ENCODE results near the gene PGBD2. TPM values are rescaled to one million over a fixed set of nuclear protein-coding genes. Genes with fewer than 3 reads are reported as not detected.
"Not testable (repeated sequence)": the region's sequence is repeated elsewhere in the genome, so short reads cannot be mapped to it uniquely, and the experiment has no call there.

The PGBD2 gene
- total RNA-seq, 1 experiment from 2014 or later, result 6.1 TPM

- Histone ChIP-seq H3K9me3 (ENCODE audit: low read length) (no peaks in the 10 kb centered on the region), H3K4me1 (ENCODE audit: low read length) (peaks cover 40% of the 10 kb centered on the region), H3K9ac (ENCODE audit: low read length) (peak overlapping the region; percentile 78), H3K4me3 (ENCODE audit: low read length) (peak overlapping the region; percentile 75), H3K27ac (ENCODE audit: low read length) (no peak overlapping the region), H3K4me2 (ENCODE audit: low read depth, low read length, poor library complexity, severe bottlenecking) (peak overlapping the region; percentile 83), H3K79me2 (ENCODE audit: low read length) (peaks cover 8% of the 10 kb centered on the region), H4K20me1 (ENCODE audit: insufficient read depth, low read depth, low read length) (no peaks in the 10 kb centered on the region), H3K36me3 (ENCODE audit: insufficient read depth, low read length) (no peaks in the 10 kb centered on the region), H3K9me2 (replicated peaks; ENCODE audit: insufficient read depth, low read length) (no peaks in the 10 kb centered on the region), H3K27me3 (ENCODE audit: low read length) (no peaks in the 10 kb centered on the region), H2AFZ (ENCODE audit: low read length) (peak overlapping the region; percentile 89)
- DNase-seq, result peak; percentile 64
Measured at GRCh38 chr1:248862695-248862997, 43.4 kb upstream of the PGBD2 start.

- no peaks in the 10 kb centered on the region for H3K9me2 ChIP-seq (replicated peaks; ENCODE audit: insufficient read depth, low read length)
- no peaks in the 10 kb centered on the region for H4K20me1 ChIP-seq (ENCODE audit: insufficient read depth, low read depth, low read length)
- H3K9me3 ChIP-seq (ENCODE audit: low read length), result no peaks in the 10 kb centered on the region
- peak overlapping the region; percentile 75 for H3K4me3 ChIP-seq (ENCODE audit: low read length)
- H2AFZ ChIP-seq (ENCODE audit: low read length), result peak overlapping the region; percentile 89
- H3K9ac ChIP-seq (ENCODE audit: low read length), result peak overlapping the region; percentile 78
- peak overlapping the region; percentile 83 for H3K4me2 ChIP-seq (ENCODE audit: low read depth, low read length, poor library complexity, severe bottlenecking)
- DNase-seq, result peak; percentile 89
- no peaks in the 10 kb centered on the region for H3K27me3 ChIP-seq (ENCODE audit: low read length)
- H3K27ac ChIP-seq (ENCODE audit: low read length), result no peak overlapping the region
- peaks cover 2% of the 10 kb centered on the region for H3K79me2 ChIP-seq (ENCODE audit: low read length)
- no peaks in the 10 kb centered on the region for H3K36me3 ChIP-seq (ENCODE audit: insufficient read depth, low read length)
- H3K4me1 ChIP-seq (ENCODE audit: low read length), result peaks cover 34% of the 10 kb centered on the region
Measured at GRCh38 chr1:248862998-248863881, 42.8 kb upstream of the PGBD2 start.

- Histone ChIP-seq H3K9me3 (ENCODE audit: low read length) (no peaks in the 10 kb centered on the region), H3K9ac (ENCODE audit: low read length) (no peak overlapping the region), H3K9me2 (replicated peaks; ENCODE audit: insufficient read depth, low read length) (no peaks in the 10 kb centered on the region), H3K27me3 (ENCODE audit: low read length) (no peaks in the 10 kb centered on the region), H4K20me1 (ENCODE audit: insufficient read depth, low read depth, low read length) (no peaks in the 10 kb centered on the region), H2AFZ (ENCODE audit: low read length) (no peak overlapping the region), H3K27ac (ENCODE audit: low read length) (no peak overlapping the region), H3K36me3 (ENCODE audit: insufficient read depth, low read length) (no peaks in the 10 kb centered on the region), H3K4me3 (ENCODE audit: low read length) (no peak overlapping the region), H3K4me1 (ENCODE audit: low read length) (peaks cover 25% of the 10 kb centered on the region), H3K4me2 (ENCODE audit: low read depth, low read length, poor library complexity, severe bottlenecking) (peak overlapping the region; percentile 68), H3K79me2 (ENCODE audit: low read length) (no peaks in the 10 kb centered on the region)
- DNase-seq, result peak; percentile 29
Measured at GRCh38 chr1:248871837-248872401, 34.1 kb upstream of the PGBD2 start.

GRCh38 chr1:248872752-248873408 is 33.2 kb upstream of the PGBD2 start:
- Histone ChIP-seq H3K9me3 (ENCODE audit: low read length) (no peaks in the 10 kb centered on the region), H3K4me2 (ENCODE audit: low read depth, low read length, poor library complexity, severe bottlenecking) (peak overlapping the region; percentile 68), H3K79me2 (ENCODE audit: low read length) (no peaks in the 10 kb centered on the region), H3K9ac (ENCODE audit: low read length) (peak overlapping the region; percentile 70), H3K27ac (ENCODE audit: low read length) (peak overlapping the region; percentile 45), H4K20me1 (ENCODE audit: insufficient read depth, low read depth, low read length) (no peaks in the 10 kb centered on the region), H3K4me3 (ENCODE audit: low read length) (peak overlapping the region; percentile 77), H3K27me3 (ENCODE audit: low read length) (no peaks in the 10 kb centered on the region), H2AFZ (ENCODE audit: low read length) (peak overlapping the region; percentile 94), H3K9me2 (replicated peaks; ENCODE audit: insufficient read depth, low read length) (no peaks in the 10 kb centered on the region), H3K4me1 (ENCODE audit: low read length) (peaks cover 25% of the 10 kb centered on the region), H3K36me3 (ENCODE audit: insufficient read depth, low read length) (no peaks in the 10 kb centered on the region)
- DNase-seq, result peak; percentile 82

GRCh38 chr1:248873409-248873992 is 32.5 kb upstream of the PGBD2 start:
- peak overlapping the region; percentile 68 for H3K4me2 ChIP-seq (ENCODE audit: low read depth, low read length, poor library complexity, severe bottlenecking)
- H3K9me2 ChIP-seq (replicated peaks; ENCODE audit: insufficient read depth, low read length), result no peaks in the 10 kb centered on the region
- no peaks in the 10 kb centered on the region for H3K27me3 ChIP-seq (ENCODE audit: low read length)
- no peaks in the 10 kb centered on the region for H3K36me3 ChIP-seq (ENCODE audit: insufficient read depth, low read length)
- DNase-seq, result peak; percentile 98
- no peaks in the 10 kb centered on the region for H3K9me3 ChIP-seq (ENCODE audit: low read length)
- H3K27ac ChIP-seq (ENCODE audit: low read length), result peak overlapping the region; percentile 45
- H3K79me2 ChIP-seq (ENCODE audit: low read length), result no peaks in the 10 kb centered on the region
- peak overlapping the region; percentile 77 for H3K4me3 ChIP-seq (ENCODE audit: low read length)
- H2AFZ ChIP-seq (ENCODE audit: low read length), result peak overlapping the region; percentile 94
- no peaks in the 10 kb centered on the region for H4K20me1 ChIP-seq (ENCODE audit: insufficient read depth, low read depth, low read length)
- H3K9ac ChIP-seq (ENCODE audit: low read length), result peak overlapping the region; percentile 70
- H3K4me1 ChIP-seq (ENCODE audit: low read length), result peaks cover 25% of the 10 kb centered on the region

- H3K27ac ChIP-seq (ENCODE audit: low read length), result 0 out of 2 replicates have a peak overlapping the region, but pooled peaks have one; percentile 12
- H3K4me3 ChIP-seq (ENCODE audit: low read length), result peak overlapping the region; percentile 77
- H3K4me2 ChIP-seq (ENCODE audit: low read depth, low read length, poor library complexity, severe bottlenecking), result peak overlapping the region; percentile 68
- H3K4me1 ChIP-seq (ENCODE audit: low read length), result peaks cover 23% of the 10 kb centered on the region
- peak; percentile 93 for DNase-seq
- no peaks in the 10 kb centered on the region for H3K27me3 ChIP-seq (ENCODE audit: low read length)
- H3K9ac ChIP-seq (ENCODE audit: low read length), result peak overlapping the region; percentile 70
- H2AFZ ChIP-seq (ENCODE audit: low read length), result no peak overlapping the region
- H3K79me2 ChIP-seq (ENCODE audit: low read length), result no peaks in the 10 kb centered on the region
- H3K36me3 ChIP-seq (ENCODE audit: insufficient read depth, low read length), result no peaks in the 10 kb centered on the region
- H4K20me1 ChIP-seq (ENCODE audit: insufficient read depth, low read depth, low read length), result no peaks in the 10 kb centered on the region
- H3K9me3 ChIP-seq (ENCODE audit: low read length), result no peaks in the 10 kb centered on the region
- no peaks in the 10 kb centered on the region for H3K9me2 ChIP-seq (replicated peaks; ENCODE audit: insufficient read depth, low read length)
Measured at GRCh38 chr1:248873993-248874533, 32.0 kb upstream of the PGBD2 start.

GRCh38 chr1:248881261-248881660 is 24.8 kb upstream of the PGBD2 start:
- H3K9me3 ChIP-seq (ENCODE audit: low read length), result no peaks in the 10 kb centered on the region
- H3K79me2 ChIP-seq (ENCODE audit: low read length), result no peaks in the 10 kb centered on the region
- no peak overlapping the region for H2AFZ ChIP-seq (ENCODE audit: low read length)
- no peak for DNase-seq
- H3K27ac ChIP-seq (ENCODE audit: low read length), result no peak overlapping the region
- H3K9me2 ChIP-seq (replicated peaks; ENCODE audit: insufficient read depth, low read length), result no peaks in the 10 kb centered on the region
- H3K4me1 ChIP-seq (ENCODE audit: low read length), result peaks cover 19% of the 10 kb centered on the region
- H3K9ac ChIP-seq (ENCODE audit: low read length), result no peak overlapping the region
- no peaks in the 10 kb centered on the region for H4K20me1 ChIP-seq (ENCODE audit: insufficient read depth, low read depth, low read length)
- H3K36me3 ChIP-seq (ENCODE audit: insufficient read depth, low read length), result no peaks in the 10 kb centered on the region
- no peaks in the 10 kb centered on the region for H3K27me3 ChIP-seq (ENCODE audit: low read length)
- no peak overlapping the region for H3K4me3 ChIP-seq (ENCODE audit: low read length)
- H3K4me2 ChIP-seq (ENCODE audit: low read depth, low read length, poor library complexity, severe bottlenecking), result no peak overlapping the region

- not testable (repeated sequence) for H3K9me2 ChIP-seq (replicated peaks; ENCODE audit: insufficient read depth, low read length); H3K27me3 ChIP-seq (ENCODE audit: low read length); H3K4me3 ChIP-seq (ENCODE audit: low read length); DNase-seq; H3K9me3 ChIP-seq (ENCODE audit: low read length); H2AFZ ChIP-seq (ENCODE audit: low read length); H4K20me1 ChIP-seq (ENCODE audit: insufficient read depth, low read depth, low read length); H3K4me2 ChIP-seq (ENCODE audit: low read depth, low read length, poor library complexity, severe bottlenecking); H3K9ac ChIP-seq (ENCODE audit: low read length); H3K79me2 ChIP-seq (ENCODE audit: low read length); H3K36me3 ChIP-seq (ENCODE audit: insufficient read depth, low read length); H3K27ac ChIP-seq (ENCODE audit: low read length)
- H3K4me1 ChIP-seq (ENCODE audit: low read length), result peaks cover 23% of the 10 kb centered on the region
Measured at GRCh38 chr1:248882427-248882826, 23.6 kb upstream of the PGBD2 start.

All from Karpas-422 (cell line).